Measurements from ENCODE around the gene NFIB. TPM values are rescaled to one million over a fixed set of nuclear protein-coding genes. Genes with fewer than 3 reads are reported as not detected.

The NFIB gene
- polyA plus RNA-seq, 1 of the 3 experiments (the other 2 are of a cell fraction), result 9.2 TPM

DNA sequence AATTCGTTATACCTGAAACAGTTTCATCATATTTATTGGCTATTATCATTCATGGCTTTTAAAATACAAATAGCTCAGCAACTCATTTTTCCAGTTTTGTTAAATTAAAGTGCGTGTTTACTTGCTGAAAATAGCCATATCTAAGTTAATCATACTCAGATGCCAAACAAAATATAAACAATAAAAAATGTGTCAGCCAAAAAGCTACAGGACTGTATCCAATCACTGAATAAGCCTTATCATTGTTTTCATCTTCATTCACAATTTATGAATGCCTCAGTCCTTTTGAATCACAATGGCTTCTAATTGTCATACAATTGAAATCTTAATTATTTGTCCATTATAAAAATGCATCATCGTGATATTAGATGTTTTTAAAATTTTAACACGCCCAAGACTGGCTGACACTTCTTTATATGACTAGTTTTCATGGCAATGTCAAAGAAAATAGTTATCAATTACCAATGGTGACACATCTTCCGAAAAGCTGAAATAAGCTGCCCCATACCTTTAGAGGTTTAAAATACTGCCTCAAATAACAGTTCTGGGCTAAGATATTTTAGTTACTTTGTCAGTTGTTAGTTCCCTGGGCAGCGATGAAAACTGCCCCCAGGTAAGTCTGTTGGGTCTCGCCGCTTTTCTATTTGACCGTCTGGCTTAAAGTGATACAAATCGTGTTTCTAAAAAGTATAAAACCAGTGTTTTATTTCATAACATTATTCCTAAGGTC, 1.8 kb downstream of the NFIB start:
- peak overlapping the region; percentile 91 to 95 for H3K4me3 ChIP-seq (ENCODE audit: low read depth in 2 of 2, low read length in 1 of 2)
- H4K20me1 ChIP-seq (ENCODE audit: insufficient read depth), result peaks cover 34% of the 10 kb centered on the region
- H3K9ac ChIP-seq, result peak overlapping the region; percentile 99
- DNase-seq, result no peak
- ChIA-PET POLR2A (interaction anchor here (0.6 to 1.4 kb wide), 3 partner anchors 11 to 122 kb away, joined by 3 to 4 read pairs (median 4); no protein-coding TSS in a partner anchor), CTCF (interaction anchor here (0.7 to 1.7 kb wide), 10 partner anchors 12 to 885 kb away, joined by 3 to 7 read pairs (median 4); no protein-coding TSS in a partner anchor)
- no peaks in the 10 kb centered on the region for H3F3A ChIP-seq (replicated peaks; ENCODE audit: insufficient read depth)
- H2AFZ ChIP-seq (ENCODE audit: low read depth), result no peak overlapping the region
- peaks cover 1 to 2% of the 10 kb centered on the region in 2 experiments for H3K36me3 ChIP-seq (replicated peaks in 1 of 2; ENCODE audit: control insufficient read depth in 1 of 2, insufficient read depth in 2 of 2, low read length in 1 of 2)
- peaks cover 11 to 27% of the 10 kb centered on the region in 2 experiments for H3K4me1 ChIP-seq (ENCODE audit: control insufficient read depth in 1 of 2, insufficient read depth in 2 of 2, low read depth in 1 of 2, low read length in 1 of 2)
- 1% methylated on average over 10 of the region's 10 CpGs for WGBS (ENCODE audit: low lambda C conversion rate)
- peak overlapping the region; percentile 90 to 99; a peak in 3 of 4 replicates for H3K27ac ChIP-seq (ENCODE audit: low read depth in 2 of 2, low read length in 1 of 2)
- H3K9me2 ChIP-seq, result no peaks in the 10 kb centered on the region
- H3K27me3 ChIP-seq (ENCODE audit: insufficient read depth), result no peaks in the 10 kb centered on the region
- H3K4me2 ChIP-seq, result peak overlapping the region; percentile 91
- no peaks in the 10 kb centered on the region for H3K9me3 ChIP-seq
- peaks cover 65% of the 10 kb centered on the region for H3K79me2 ChIP-seq (ENCODE audit: insufficient read depth)
- TF ChIP-seq, protein P1, sequence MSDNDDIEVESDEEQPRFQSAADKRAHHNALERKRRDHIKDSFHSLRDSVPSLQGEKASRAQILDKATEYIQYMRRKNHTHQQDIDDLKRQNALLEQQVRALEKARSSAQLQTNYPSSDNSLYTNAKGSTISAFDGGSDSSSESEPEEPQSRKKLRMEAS (IDR thresholded peaks at IDR 0.05; ENCODE audit: low read depth), result no peak
- TF ChIP-seq MEF2A (IDR thresholded peaks at IDR 0.05; ENCODE audit: borderline replicate concordance, low read depth) (no peak), NFIC (IDR thresholded peaks at IDR 0.05; ENCODE audit: borderline replicate concordance) (peak; percentile 36; the same call in 1 of the 2 replicates), FOXJ3 (CRISPR knock-in tag; IDR thresholded peaks at IDR 0.05) (no peak), SMC3 (IDR thresholded peaks at IDR 0.05; ENCODE audit: low read depth, low read length) (no peak), YY1 (IDR thresholded peaks at IDR 0.05; ENCODE audit: low read depth) (no peak), EP300 (IDR thresholded peaks at IDR 0.05; ENCODE audit: borderline replicate concordance in 1 of 2, low read depth in 1 of 2, low read length in 1 of 2) (no peak), TCF12 (IDR thresholded peaks at IDR 0.05) (peak; percentile 45; the same call in 1 of the 2 replicates), FOXM1 (IDR thresholded peaks at IDR 0.05; ENCODE audit: low read depth) (no peak), GATA2 (CRISPR knock-in tag; IDR thresholded peaks at IDR 0.05) (no peak), FOSL2 (IDR thresholded peaks at IDR 0.05; ENCODE audit: borderline replicate concordance, low read depth) (no peak), GABPA (IDR thresholded peaks at IDR 0.05; ENCODE audit: low read depth) (no peak), RAD21 (IDR thresholded peaks at IDR 0.05; ENCODE audit: low read length) (peak; percentile 1; the same call in 1 of the 2 replicates), RCOR1 (IDR thresholded peaks at IDR 0.05; ENCODE audit: low read length) (no peak), NRF1 (IDR thresholded peaks at IDR 0.05; ENCODE audit: low read depth, low read length) (no peak), SIN3A (IDR thresholded peaks at IDR 0.05; ENCODE audit: borderline replicate concordance, low read depth, low read length) (no peak), JUND (IDR thresholded peaks at IDR 0.05) (peak; percentile 2; the same call in 1 of the 2 replicates), EZH2phosphoT487 (IDR thresholded peaks at IDR 0.05; ENCODE audit: borderline replicate concordance, low read depth) (no peak), RXRA (IDR thresholded peaks at IDR 0.05; ENCODE audit: borderline replicate concordance, low read depth) (no peak), TEAD4 (IDR thresholded peaks at IDR 0.05; ENCODE audit: borderline replicate concordance, insufficient read depth) (no peak), POLR2AphosphoS5 (IDR thresholded peaks at IDR 0.05; ENCODE audit: low read depth, low read length) (no peak), TAF1 (IDR thresholded peaks at IDR 0.05; ENCODE audit: borderline replicate concordance, low read depth, low read length) (no peak), RFX5 (IDR thresholded peaks at IDR 0.05; ENCODE audit: low read length) (no peak)
- TF ChIP-seq, protein P2, sequence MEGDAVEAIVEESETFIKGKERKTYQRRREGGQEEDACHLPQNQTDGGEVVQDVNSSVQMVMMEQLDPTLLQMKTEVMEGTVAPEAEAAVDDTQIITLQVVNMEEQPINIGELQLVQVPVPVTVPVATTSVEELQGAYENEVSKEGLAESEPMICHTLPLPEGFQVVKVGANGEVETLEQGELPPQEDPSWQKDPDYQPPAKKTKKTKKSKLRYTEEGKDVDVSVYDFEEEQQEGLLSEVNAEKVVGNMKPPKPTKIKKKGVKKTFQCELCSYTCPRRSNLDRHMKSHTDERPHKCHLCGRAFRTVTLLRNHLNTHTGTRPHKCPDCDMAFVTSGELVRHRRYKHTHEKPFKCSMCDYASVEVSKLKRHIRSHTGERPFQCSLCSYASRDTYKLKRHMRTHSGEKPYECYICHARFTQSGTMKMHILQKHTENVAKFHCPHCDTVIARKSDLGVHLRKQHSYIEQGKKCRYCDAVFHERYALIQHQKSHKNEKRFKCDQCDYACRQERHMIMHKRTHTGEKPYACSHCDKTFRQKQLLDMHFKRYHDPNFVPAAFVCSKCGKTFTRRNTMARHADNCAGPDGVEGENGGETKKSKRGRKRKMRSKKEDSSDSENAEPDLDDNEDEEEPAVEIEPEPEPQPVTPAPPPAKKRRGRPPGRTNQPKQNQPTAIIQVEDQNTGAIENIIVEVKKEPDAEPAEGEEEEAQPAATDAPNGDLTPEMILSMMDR (IDR thresholded peaks at IDR 0.05), result no peak
- TF ChIP-seq, protein P3, sequence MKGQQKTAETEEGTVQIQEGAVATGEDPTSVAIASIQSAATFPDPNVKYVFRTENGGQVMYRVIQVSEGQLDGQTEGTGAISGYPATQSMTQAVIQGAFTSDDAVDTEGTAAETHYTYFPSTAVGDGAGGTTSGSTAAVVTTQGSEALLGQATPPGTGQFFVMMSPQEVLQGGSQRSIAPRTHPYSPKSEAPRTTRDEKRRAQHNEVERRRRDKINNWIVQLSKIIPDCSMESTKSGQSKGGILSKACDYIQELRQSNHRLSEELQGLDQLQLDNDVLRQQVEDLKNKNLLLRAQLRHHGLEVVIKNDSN (IDR thresholded peaks at IDR 0.05; ENCODE audit: borderline replicate concordance, low read depth), result no peak
- TF ChIP-seq, protein P4, sequence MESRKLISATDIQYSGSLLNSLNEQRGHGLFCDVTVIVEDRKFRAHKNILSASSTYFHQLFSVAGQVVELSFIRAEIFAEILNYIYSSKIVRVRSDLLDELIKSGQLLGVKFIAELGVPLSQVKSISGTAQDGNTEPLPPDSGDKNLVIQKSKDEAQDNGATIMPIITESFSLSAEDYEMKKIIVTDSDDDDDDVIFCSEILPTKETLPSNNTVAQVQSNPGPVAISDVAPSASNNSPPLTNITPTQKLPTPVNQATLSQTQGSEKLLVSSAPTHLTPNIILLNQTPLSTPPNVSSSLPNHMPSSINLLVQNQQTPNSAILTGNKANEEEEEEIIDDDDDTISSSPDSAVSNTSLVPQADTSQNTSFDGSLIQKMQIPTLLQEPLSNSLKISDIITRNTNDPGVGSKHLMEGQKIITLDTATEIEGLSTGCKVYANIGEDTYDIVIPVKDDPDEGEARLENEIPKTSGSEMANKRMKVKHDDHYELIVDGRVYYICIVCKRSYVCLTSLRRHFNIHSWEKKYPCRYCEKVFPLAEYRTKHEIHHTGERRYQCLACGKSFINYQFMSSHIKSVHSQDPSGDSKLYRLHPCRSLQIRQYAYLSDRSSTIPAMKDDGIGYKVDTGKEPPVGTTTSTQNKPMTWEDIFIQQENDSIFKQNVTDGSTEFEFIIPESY (IDR thresholded peaks at IDR 0.05; ENCODE audit: borderline replicate concordance, low read depth), result no peak
- TF ChIP-seq, protein P5, sequence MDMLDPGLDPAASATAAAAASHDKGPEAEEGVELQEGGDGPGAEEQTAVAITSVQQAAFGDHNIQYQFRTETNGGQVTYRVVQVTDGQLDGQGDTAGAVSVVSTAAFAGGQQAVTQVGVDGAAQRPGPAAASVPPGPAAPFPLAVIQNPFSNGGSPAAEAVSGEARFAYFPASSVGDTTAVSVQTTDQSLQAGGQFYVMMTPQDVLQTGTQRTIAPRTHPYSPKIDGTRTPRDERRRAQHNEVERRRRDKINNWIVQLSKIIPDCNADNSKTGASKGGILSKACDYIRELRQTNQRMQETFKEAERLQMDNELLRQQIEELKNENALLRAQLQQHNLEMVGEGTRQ (IDR thresholded peaks at IDR 0.05; ENCODE audit: borderline replicate concordance, low read depth, low read length), result no peak

Measured in SK-N-SH (cell line).